Pons (tissue), 1 donor: ENCODE results near the gene HDAC4.

Experiments used
- DNase-seq: peaks from one replicate; pipeline ENCODE4 v3.0.0-alpha.2; 2016; ENCODE audit warnings: low spot score

Gene HDAC4

DNA sequence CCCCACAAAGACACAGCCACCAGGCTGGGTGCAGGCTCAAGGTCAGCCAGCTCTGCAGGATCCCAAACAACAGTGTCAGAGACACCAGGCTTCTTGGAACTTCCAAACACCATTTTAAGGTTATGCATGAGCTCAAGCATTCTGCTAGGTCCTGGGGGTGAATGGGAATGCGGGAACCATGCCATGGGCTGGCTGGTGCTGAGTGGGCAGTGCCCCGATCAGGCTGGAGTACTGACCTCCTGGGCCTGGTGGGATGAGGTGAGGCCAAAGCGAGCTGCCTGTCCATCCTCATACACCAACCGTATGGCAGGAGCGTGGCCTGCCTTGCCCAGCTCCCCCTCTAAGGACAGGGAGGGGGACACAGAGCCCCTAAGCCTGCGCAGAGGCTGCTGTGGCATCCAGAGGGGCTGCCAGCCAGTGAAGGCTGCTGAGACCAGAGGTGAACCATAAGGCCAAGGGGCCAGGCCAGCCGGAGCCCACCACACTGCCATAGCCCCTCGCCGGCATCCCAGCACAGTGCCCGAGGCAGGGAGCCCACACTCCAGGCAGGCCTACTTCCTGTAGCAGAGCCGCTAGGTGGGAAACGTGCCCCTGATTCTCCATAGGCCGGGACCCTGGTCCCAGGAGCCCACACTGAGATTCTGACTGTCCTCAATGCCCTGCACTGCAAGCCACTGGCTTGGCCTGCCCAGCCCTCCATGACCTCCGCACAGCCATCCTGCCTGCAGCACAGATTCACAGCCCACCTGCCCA lies 135.0 kb downstream of the HDAC4 start:
- no peak for DNase-seq

- DNase-seq = no peak
Observed at GRCh38 chr2:239264838-239265651, 135.8 kb downstream of the HDAC4 start.

DNA sequence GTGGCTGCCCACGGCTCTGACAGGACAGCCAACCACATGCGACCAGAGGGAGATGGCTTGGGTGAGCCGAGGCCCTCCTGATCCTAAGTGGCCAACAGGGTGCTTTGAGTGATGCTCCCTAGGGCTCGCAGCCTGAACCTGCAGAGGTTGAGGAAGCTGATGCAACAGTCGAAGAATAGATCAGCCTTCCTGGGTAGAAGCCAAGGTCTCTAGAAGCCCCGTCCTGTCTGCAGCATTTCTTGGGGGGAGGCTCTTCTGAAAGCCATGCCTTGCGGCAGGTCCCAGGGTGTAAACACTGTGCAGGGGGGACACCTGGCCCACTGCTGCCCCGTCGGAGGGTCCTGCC lies 136.4 kb downstream of the HDAC4 start:
- DNase-seq = no peak

GRCh38 chr2:239263669-239264491 lies 136.9 kb downstream of the HDAC4 start:
- no peak for DNase-seq

GRCh38 chr2:239263231-239263630 lies 137.6 kb downstream of the HDAC4 start:
- DNase-seq = no peak

DNA sequence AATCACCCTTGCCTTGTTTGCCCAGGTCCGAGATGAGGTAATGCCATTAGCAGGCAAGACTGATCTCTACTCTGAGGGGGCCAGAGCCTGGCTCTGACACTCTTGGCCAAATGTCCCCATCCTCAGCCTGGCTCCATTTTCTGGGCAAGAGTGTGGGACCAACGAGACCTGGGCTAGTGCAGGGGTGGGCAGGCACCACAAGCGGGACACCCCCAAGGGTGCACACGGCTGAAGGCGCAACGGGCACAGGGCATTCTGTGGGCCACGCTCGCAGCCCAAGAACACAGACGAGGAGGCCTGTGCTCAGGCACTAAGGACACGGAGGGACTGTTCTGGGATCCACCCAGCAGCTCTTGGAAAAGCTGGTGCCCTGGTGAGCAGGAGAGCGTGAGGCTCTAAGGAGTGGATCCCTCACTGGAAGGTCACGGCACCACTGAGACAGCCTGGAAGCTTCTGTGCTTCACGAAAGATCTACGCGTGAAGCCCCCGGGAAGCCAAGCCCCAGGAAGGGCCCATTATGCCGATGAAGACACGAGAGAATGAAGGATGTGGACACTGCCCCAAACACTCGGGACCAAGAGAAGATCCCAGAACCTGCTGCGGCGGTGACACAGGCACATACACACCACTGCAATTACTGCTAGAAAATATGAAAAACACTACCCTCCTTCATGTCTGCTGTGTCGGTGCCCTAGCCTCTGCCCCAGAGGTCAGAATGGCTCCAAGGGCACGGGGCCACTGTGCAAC lies 138.2 kb downstream of the HDAC4 start:
- DNase-seq = no peak

DNA sequence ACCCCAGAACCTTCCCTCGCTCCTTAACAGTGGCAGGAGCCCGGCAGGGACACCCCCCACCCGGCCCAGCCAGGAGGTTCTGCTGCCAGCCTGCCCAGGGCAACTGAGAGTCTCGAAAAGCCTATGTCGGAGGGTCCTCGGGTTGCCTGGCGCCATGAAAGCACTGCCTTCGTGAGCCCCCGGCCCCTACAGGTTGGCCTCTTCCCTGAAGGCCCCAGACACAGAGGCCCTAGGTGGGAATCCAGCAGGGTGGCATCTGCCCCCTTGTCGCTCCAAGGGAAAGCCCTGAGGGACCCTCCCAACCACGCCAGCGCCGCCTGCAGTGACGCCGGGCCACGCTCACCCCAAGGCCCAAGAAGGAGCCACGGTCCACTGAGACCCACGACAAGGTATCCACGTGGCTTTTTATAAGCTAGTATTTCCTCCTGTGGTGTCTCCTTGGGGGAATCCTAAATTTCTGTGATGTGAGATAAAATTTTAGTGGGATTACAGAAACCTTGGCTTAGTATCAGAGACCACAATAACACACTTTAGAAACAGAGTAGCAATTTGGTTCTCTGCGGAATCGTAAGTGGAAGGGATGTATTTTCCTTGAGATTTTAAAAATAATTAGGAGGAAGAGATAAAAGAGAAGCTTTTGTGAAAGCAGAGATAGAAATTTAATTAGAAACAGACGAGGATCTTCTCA lies 138.9 kb downstream of the HDAC4 start:
- no peak for DNase-seq

DNA sequence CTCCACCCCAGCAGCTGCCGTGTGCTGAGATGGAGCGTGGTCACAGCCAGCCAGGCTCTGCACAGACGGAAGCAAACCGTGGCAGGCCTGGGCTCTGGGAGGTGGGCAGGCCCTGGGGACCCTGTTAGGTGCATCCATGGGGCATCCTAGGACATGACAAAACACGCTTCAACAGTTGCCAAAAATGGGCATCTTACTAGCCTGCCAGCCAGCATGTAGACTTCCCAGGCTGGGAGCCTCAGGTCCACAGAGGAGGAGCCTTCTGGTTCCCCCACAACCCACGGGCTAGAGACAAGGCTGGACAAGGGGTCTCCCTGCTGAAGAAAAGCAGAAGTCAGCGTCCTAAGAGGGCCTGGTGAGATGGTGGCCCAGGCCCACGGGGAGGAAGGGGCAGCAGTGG lies 139.5 kb downstream of the HDAC4 start:
- no peak for DNase-seq

DNA sequence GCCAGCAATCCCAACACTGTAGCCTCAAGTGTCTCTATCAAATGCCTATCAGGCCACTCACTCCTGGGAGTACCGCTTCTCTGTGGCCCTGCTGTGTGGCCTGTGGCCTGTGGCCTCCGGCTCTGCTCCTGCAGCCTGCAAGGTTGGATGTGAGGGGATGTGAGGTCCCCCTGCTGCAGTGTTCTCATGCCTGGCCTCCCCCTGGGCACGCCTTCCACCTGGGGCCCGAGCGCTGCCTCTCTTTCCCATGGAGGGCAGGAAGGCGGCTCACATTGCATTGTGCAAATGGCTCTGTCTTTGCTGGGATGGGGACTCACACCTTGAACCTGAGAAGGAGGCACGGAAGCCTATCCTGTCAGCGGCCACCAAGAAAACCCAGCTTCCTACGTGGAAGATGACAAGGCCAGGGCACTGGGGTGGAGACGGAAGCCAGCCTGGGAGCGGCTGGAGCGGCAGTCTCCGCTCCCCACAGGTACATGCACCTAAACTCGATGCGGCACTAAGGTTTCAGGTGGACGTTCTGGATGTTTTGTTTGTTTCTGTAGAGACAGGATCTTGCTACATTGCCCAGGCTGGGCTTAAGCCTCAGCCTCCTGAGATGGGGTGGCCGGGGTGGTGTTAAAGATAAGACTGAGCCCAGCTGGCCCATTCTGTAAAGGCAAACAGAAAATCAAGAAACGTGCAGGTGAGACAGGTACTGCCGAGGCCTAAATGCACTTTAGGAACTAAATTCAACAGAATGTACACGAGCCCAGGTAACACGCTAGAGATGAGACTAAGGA lies 140.1 kb downstream of the HDAC4 start:
- DNase-seq = no peak

DNA sequence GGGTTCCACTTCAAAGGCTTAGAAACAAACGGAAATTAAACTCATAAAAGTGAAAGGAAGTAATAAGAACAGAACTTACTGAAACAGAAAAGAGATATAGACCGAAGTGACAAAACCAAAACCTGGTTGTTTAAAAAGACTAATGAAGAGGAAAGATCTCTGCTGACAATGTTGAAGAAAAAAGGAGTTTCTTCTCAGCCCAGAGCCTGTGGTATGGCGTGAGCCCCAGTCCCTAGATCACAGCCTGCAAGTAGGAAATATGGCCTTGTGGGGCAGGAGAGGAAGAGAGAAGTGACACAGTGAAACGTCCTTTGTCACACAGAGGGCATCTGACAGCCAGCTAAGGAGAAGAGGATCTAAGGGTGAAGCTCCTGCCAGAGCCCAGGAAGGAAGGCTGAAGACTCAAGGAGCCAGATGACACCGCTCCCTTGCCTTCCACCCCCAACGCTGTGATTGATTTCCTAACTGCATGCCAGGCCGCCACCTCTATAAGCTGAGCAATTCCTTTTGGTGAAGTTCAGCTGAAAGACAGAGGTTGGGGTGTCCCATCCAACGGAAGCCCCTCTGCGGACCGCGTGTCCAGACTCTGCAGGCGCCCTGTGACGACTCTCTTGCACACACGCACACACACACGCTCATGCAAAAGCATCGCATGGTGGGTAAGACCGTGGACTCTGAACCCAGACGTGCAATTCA lies 141.1 kb downstream of the HDAC4 start:
- DNase-seq = no peak

- no peak for DNase-seq
Observed at GRCh38 chr2:239259173-239259572, 141.6 kb downstream of the HDAC4 start.

- no peak for DNase-seq
Observed at GRCh38 chr2:239258248-239258647, 142.6 kb downstream of the HDAC4 start.

DNA sequence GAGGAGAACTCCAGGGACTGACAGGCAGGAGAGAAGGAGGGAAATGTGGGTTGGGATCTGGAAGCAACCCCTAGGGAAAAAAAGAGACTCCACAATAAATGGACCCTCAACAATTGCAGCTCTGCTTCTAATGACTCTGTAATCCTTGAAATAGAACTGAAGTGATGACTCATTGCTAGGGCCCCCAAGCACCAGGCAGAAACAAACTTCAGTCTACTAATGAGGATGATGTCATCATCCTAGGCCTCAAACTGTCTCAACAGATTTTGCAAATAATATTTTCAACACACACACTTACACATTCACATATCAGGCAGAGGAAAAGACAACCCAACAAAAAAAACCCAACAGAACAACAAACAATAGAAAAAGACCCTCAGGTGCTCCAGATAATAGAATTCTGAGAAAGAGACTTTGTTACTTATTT lies 143.3 kb downstream of the HDAC4 start:
- no peak for DNase-seq

- no peak for DNase-seq
Observed at GRCh38 chr2:239256350-239256743, 144.5 kb downstream of the HDAC4 start.

- DNase-seq = peak; percentile 73
Observed at GRCh38 chr2:239255628-239256349, 145.0 kb downstream of the HDAC4 start.

- DNase-seq = no peak
Observed at GRCh38 chr2:239255218-239255617, 145.6 kb downstream of the HDAC4 start.

DNA sequence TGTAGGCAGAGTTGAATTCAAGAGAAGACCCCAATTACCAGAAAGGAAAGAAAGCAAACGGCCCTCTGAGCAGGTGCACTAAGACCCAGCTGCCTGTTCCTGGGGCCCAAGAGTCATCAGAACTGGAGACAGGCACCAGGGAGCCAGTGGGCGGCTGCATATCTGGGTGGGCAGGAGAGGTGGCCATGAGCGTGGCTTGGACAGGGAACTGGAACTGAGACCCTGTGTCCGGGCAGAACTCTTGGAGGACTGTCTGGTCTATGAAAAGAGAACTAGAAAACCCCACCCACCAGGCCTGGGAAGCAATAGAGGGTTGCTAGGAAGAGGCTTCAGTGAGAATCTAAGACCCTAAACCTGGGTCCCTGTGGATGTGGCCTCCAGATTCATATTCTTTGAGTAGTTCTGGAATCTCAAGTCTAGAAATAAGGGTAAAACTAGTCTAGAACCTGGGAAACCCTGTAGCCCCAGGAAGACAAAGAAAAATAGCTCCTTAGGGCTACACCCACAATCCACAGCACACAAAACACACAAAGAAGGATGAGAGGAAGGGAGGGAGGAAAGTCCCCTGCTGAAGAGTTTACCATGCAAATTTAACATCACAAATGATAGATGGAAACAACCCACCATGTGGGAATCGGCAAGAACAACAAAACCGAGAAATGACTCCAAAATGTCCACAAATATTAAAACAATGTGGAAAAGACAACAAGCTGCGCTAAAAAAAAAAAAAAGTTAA lies 147.0 kb downstream of the HDAC4 start:
- no peak for DNase-seq

DNA sequence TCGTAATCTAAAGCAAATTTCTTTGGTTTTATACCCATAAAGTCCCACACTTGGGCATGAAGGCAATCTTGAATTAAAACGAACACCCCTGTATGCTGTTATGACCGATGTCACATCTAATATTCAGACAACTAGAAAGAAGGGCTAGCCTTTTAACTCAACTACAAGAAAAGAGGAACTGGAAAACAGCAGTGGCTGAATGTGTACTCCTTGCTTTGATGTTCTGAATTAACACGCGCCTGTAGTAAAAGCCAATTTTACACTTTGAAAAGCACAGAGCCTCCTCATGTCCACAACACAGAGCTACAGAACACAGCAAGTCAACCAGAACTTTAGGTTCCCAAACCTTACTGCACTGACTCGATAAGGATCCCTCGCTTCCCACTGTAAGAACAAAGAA lies 147.6 kb downstream of the HDAC4 start:
- DNase-seq = peak; percentile 74
